ENCODE measurements around the gene TTC27.
A peak's percentile ranks its signal among the peaks of the same experiment; 100 is the strongest.

The TTC27 gene

GRCh38 chr2:32623311-32623706 is 4.5 kb upstream of the TTC27 start:
- no peak overlapping the region for H3K4me3 ChIP-seq (ENCODE audit: low read length in 2 of 2)
- no peak overlapping the region for H2BK15ac ChIP-seq (ENCODE audit: low read length)
- no peak overlapping the region for H3K4me2 ChIP-seq (ENCODE audit: insufficient read depth, low read length, poor library complexity, severe bottlenecking)
- H2AFZ ChIP-seq (ENCODE audit: low read length), result no peak overlapping the region
- H3K4ac ChIP-seq (ENCODE audit: low read length), result no peak overlapping the region
- H2AK5ac ChIP-seq (ENCODE audit: low read depth, low read length), result no peak overlapping the region
- H4K91ac ChIP-seq (ENCODE audit: low read depth, low read length, poor library complexity), result no peak overlapping the region
- H3K27ac ChIP-seq (replicated peaks; ENCODE audit: low read length), result no peak overlapping the region
- no peak for DNase-seq (ENCODE audit: low spot score)
- H3K79me1 ChIP-seq (ENCODE audit: low read depth, low read length), result no peaks in the 10 kb centered on the region
- H2BK5ac ChIP-seq (ENCODE audit: low read length), result no peak overlapping the region
- H3K9ac ChIP-seq (ENCODE audit: low read depth, low read length, poor library complexity), result no peak overlapping the region
- H2BK12ac ChIP-seq (ENCODE audit: low read length), result no peak overlapping the region
- no peak overlapping the region for H3K14ac ChIP-seq (ENCODE audit: low read length)
- H3K27me3 ChIP-seq (ENCODE audit: control insufficient read depth in 3 of 3, insufficient read depth in 3 of 3, low read depth in 1 of 3, low read length in 3 of 3), result no peaks in the 10 kb centered on the region
- WGBS, 2 donors (ENCODE audit: extremely low coverage in 2 of 2, insufficient read length in 2 of 2, insufficient replicate concordance in 1 of 2), result no CpG with 5 or more reads among the region's 6 CpGs
- no peak overlapping the region for H2BK120ac ChIP-seq (ENCODE audit: low read depth, low read length)
- no peak overlapping the region for H3K23ac ChIP-seq (ENCODE audit: low read depth, low read length, poor library complexity)
- H4K8ac ChIP-seq (ENCODE audit: low read depth, low read length), result no peak overlapping the region
- H3K18ac ChIP-seq (ENCODE audit: low read length), result no peak overlapping the region
- peaks cover 0 to 3% of the 10 kb centered on the region in 2 donors for H3K4me1 ChIP-seq (ENCODE audit: control insufficient read depth in 2 of 2, insufficient read depth in 1 of 2, low read depth in 1 of 2, low read length in 2 of 2)
- H3K36me3 ChIP-seq (replicated peaks in 1 of 2; ENCODE audit: control insufficient read depth in 2 of 2, insufficient read depth in 2 of 2, low read length in 2 of 2), result peaks cover 2 to 35% of the 10 kb centered on the region in 2 donors
- H3K9me3 ChIP-seq (replicated peaks in 1 of 2; ENCODE audit: control insufficient read depth in 2 of 2, insufficient read depth in 1 of 2, low read depth in 1 of 2, low read length in 2 of 2), result no peaks in the 10 kb centered on the region

GRCh38 chr2:32624812-32625211 is 3.0 kb upstream of the TTC27 start:
- Histone ChIP-seq H3K18ac (ENCODE audit: low read length) (no peak overlapping the region), H2BK5ac (ENCODE audit: low read length) (no peak overlapping the region), H4K8ac (ENCODE audit: low read depth, low read length) (no peak overlapping the region), H3K9ac (ENCODE audit: low read depth, low read length, poor library complexity) (no peak overlapping the region), H2BK120ac (ENCODE audit: low read depth, low read length) (no peak overlapping the region), H2AK5ac (ENCODE audit: low read depth, low read length) (no peak overlapping the region), H3K23ac (ENCODE audit: low read depth, low read length, poor library complexity) (no peak overlapping the region), H3K4ac (ENCODE audit: low read length) (no peak overlapping the region), H3K4me2 (ENCODE audit: insufficient read depth, low read length, poor library complexity, severe bottlenecking) (no peak overlapping the region), H4K91ac (ENCODE audit: low read depth, low read length, poor library complexity) (no peak overlapping the region), H3K79me1 (ENCODE audit: low read depth, low read length) (no peaks in the 10 kb centered on the region), H3K14ac (ENCODE audit: low read length) (no peak overlapping the region), H3K4me3 (ENCODE audit: low read length in 2 of 2) (no peak overlapping the region), H2AFZ (ENCODE audit: low read length) (no peak overlapping the region), H3K4me1 (ENCODE audit: control insufficient read depth in 2 of 2, insufficient read depth in 1 of 2, low read depth in 1 of 2, low read length in 2 of 2) (peaks cover 0 to 5% of the 10 kb centered on the region in 2 donors), H3K36me3 (replicated peaks in 1 of 2; ENCODE audit: control insufficient read depth in 2 of 2, insufficient read depth in 2 of 2, low read length in 2 of 2) (peaks cover 2 to 20% of the 10 kb centered on the region in 2 donors), H2BK15ac (ENCODE audit: low read length) (no peak overlapping the region), H3K27me3 (ENCODE audit: control insufficient read depth in 3 of 3, insufficient read depth in 3 of 3, low read depth in 1 of 3, low read length in 3 of 3) (no peaks in the 10 kb centered on the region), H3K9me3 (replicated peaks in 1 of 2; ENCODE audit: control insufficient read depth in 2 of 2, insufficient read depth in 1 of 2, low read depth in 1 of 2, low read length in 2 of 2) (no peaks in the 10 kb centered on the region), H3K27ac (replicated peaks; ENCODE audit: low read length) (no peak overlapping the region), H2BK12ac (ENCODE audit: low read length) (no peak overlapping the region)
- no CpG with 5 or more reads among the region's 3 CpGs for WGBS, 2 donors (ENCODE audit: extremely low coverage in 2 of 2, insufficient read length in 2 of 2, insufficient replicate concordance in 1 of 2)
- DNase-seq (ENCODE audit: low spot score), result no peak

- H3K9me3 ChIP-seq (replicated peaks in 1 of 2; ENCODE audit: control insufficient read depth in 2 of 2, insufficient read depth in 1 of 2, low read depth in 1 of 2, low read length in 2 of 2), result no peaks in the 10 kb centered on the region
- H3K79me1 ChIP-seq (ENCODE audit: low read depth, low read length), result no peaks in the 10 kb centered on the region
- no peak overlapping the region for H4K8ac ChIP-seq (ENCODE audit: low read depth, low read length)
- no peak overlapping the region for H2BK12ac ChIP-seq (ENCODE audit: low read length)
- H3K4ac ChIP-seq (ENCODE audit: low read length), result no peak overlapping the region
- H3K27ac ChIP-seq (replicated peaks; ENCODE audit: low read length), result no peak overlapping the region
- H2AFZ ChIP-seq (ENCODE audit: low read length), result peak overlapping the region; percentile 99
- no peak overlapping the region for H3K14ac ChIP-seq (ENCODE audit: low read length)
- no peak overlapping the region for H3K9ac ChIP-seq (ENCODE audit: low read depth, low read length, poor library complexity)
- no peak for DNase-seq (ENCODE audit: low spot score)
- no peak overlapping the region for H2BK120ac ChIP-seq (ENCODE audit: low read depth, low read length)
- H3K4me3 ChIP-seq (ENCODE audit: low read length in 2 of 2), result peak overlapping the region in 1 of 2 donors; percentile 96
- H3K36me3 ChIP-seq (replicated peaks in 1 of 2; ENCODE audit: control insufficient read depth in 2 of 2, insufficient read depth in 2 of 2, low read length in 2 of 2), result peaks cover 2 to 19% of the 10 kb centered on the region in 2 donors
- H2BK5ac ChIP-seq (ENCODE audit: low read length), result no peak overlapping the region
- no peak overlapping the region for H2BK15ac ChIP-seq (ENCODE audit: low read length)
- peak overlapping the region; percentile 83 for H3K4me2 ChIP-seq (ENCODE audit: insufficient read depth, low read length, poor library complexity, severe bottlenecking)
- no peak overlapping the region for H3K23ac ChIP-seq (ENCODE audit: low read depth, low read length, poor library complexity)
- H3K27me3 ChIP-seq (ENCODE audit: control insufficient read depth in 3 of 3, insufficient read depth in 3 of 3, low read depth in 1 of 3, low read length in 3 of 3), result no peaks in the 10 kb centered on the region
- no peak overlapping the region for H3K18ac ChIP-seq (ENCODE audit: low read length)
- no peak overlapping the region for H4K91ac ChIP-seq (ENCODE audit: low read depth, low read length, poor library complexity)
- no peak overlapping the region for H2AK5ac ChIP-seq (ENCODE audit: low read depth, low read length)
- WGBS, 2 donors (ENCODE audit: extremely low coverage in 2 of 2, insufficient read length in 2 of 2, insufficient replicate concordance in 1 of 2), result no CpG with 5 or more reads among the region's 13 CpGs
- H3K4me1 ChIP-seq (ENCODE audit: control insufficient read depth in 2 of 2, insufficient read depth in 1 of 2, low read depth in 1 of 2, low read length in 2 of 2), result peaks cover 0 to 5% of the 10 kb centered on the region in 2 donors
Measured at GRCh38 chr2:32626639-32627221, 1.1 kb upstream of the TTC27 start.

GRCh38 chr2:32627441-32627813 is 423 bp upstream of the TTC27 start:
- H3K23ac ChIP-seq (ENCODE audit: low read depth, low read length, poor library complexity), result no peak overlapping the region

More at GRCh38 chr2:32627441-32627813, 423 bp upstream of the TTC27 start:
- Histone ChIP-seq H4K91ac (ENCODE audit: low read depth, low read length, poor library complexity) (no peak overlapping the region), H2AFZ (ENCODE audit: low read length) (peak overlapping the region; percentile 99), H3K27me3 (ENCODE audit: control insufficient read depth in 3 of 3, insufficient read depth in 3 of 3, low read depth in 1 of 3, low read length in 3 of 3) (no peaks in the 10 kb centered on the region), H3K4me3 (ENCODE audit: low read length in 2 of 2) (peak overlapping the region; percentile 83 to 96), H3K14ac (ENCODE audit: low read length) (no peak overlapping the region), H2BK15ac (ENCODE audit: low read length) (no peak overlapping the region), H2BK12ac (ENCODE audit: low read length) (no peak overlapping the region), H3K9ac (ENCODE audit: low read depth, low read length, poor library complexity) (no peak overlapping the region), H2BK120ac (ENCODE audit: low read depth, low read length) (no peak overlapping the region), H4K8ac (ENCODE audit: low read depth, low read length) (no peak overlapping the region), H3K9me3 (replicated peaks in 1 of 2; ENCODE audit: control insufficient read depth in 2 of 2, insufficient read depth in 1 of 2, low read depth in 1 of 2, low read length in 2 of 2) (no peaks in the 10 kb centered on the region), H3K4me2 (ENCODE audit: insufficient read depth, low read length, poor library complexity, severe bottlenecking) (peak overlapping the region; percentile 83), H2BK5ac (ENCODE audit: low read length) (no peak overlapping the region), H3K4me1 (ENCODE audit: control insufficient read depth in 2 of 2, insufficient read depth in 1 of 2, low read depth in 1 of 2, low read length in 2 of 2) (peaks cover 0 to 5% of the 10 kb centered on the region in 2 donors), H3K79me1 (ENCODE audit: low read depth, low read length) (no peaks in the 10 kb centered on the region), H3K36me3 (replicated peaks in 1 of 2; ENCODE audit: control insufficient read depth in 2 of 2, insufficient read depth in 2 of 2, low read length in 2 of 2) (peaks cover 0 to 12% of the 10 kb centered on the region in 2 donors), H3K27ac (replicated peaks; ENCODE audit: low read length) (no peak overlapping the region), H3K18ac (ENCODE audit: low read length) (no peak overlapping the region), H3K4ac (ENCODE audit: low read length) (no peak overlapping the region), H2AK5ac (ENCODE audit: low read depth, low read length) (no peak overlapping the region)
- DNase-seq (ENCODE audit: low spot score), result peak; percentile 29
- no CpG with 5 or more reads among the region's 16 CpGs for WGBS, 2 donors (ENCODE audit: extremely low coverage in 2 of 2, insufficient read length in 2 of 2, insufficient replicate concordance in 1 of 2)
